Effector CD8-positive, alpha-beta T cell (primary cell): ENCODE results near the gene DCP1B.
"Not testable (repeated sequence)": the region's sequence is repeated elsewhere in the genome, so short reads cannot be mapped to it uniquely, and the experiment has no call there.

ENCODE experiments used
- DNase-seq: peaks from one replicate; lab custom pipeline; 2025; lab: John Stamatoyannopoulos, UW

The DCP1B gene

DNA sequence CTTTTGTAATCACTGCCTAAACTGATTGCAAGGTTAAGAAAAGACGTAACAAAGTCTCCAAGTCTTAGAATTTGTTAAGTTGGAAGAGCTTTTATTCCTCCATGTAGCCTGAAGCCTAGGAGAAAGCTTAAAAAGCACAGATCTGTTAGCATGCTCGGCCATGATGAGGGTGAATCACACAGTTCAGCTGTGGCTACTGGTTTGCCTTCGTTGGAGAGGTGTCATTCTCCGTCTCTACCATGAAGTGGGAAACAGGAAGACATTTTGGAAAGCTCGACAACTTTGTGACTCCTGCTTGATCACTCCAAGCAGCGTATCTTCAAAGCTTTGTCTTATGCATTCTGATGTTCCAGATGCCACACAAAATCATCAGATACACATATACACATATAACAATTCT lies 27.1 kb downstream of the DCP1B start:
- no peak for DNase-seq

DNA sequence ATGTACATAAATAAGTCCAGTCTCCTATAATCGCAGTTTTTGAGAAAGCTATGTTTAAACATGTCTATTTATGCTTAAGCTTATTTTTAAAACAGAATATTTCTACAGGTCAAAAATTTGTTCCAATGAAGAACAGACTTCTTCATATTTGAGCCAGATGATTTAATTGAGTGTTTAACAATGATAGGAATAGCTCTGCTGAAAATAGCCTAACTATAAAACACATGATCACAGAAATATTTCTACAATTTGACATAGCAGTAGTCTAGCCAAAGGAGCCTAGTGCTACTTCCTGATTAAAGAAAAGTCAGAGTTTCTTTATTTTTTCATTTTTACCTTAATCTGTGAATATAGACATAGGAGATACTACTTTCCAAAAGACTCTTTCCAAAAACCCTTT lies 29.4 kb downstream of the DCP1B start:
- DNase-seq, result no peak

GRCh38 chr12:1972856-1973317 lies 31.4 kb downstream of the DCP1B start:
- DNase-seq, result no peak

DNA sequence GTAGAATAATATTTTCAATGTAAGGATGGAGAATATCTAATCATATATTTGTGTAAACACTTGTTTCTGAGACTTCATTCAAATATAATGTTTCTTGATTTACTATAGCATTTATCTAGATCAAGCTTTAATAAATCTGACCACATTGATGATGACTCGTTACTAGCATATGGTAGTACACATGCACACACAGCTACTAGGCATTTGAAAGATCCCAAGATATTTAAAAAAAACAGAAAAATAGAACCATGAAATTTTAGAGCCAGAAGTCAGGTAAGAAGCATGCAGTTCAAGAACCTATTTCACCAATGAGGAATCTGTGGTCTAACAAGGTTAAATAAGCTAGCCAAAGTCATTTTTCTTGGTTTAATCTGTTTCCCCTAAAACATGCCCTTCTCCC lies 32.0 kb downstream of the DCP1B start:
- DNase-seq, result no peak

DNA sequence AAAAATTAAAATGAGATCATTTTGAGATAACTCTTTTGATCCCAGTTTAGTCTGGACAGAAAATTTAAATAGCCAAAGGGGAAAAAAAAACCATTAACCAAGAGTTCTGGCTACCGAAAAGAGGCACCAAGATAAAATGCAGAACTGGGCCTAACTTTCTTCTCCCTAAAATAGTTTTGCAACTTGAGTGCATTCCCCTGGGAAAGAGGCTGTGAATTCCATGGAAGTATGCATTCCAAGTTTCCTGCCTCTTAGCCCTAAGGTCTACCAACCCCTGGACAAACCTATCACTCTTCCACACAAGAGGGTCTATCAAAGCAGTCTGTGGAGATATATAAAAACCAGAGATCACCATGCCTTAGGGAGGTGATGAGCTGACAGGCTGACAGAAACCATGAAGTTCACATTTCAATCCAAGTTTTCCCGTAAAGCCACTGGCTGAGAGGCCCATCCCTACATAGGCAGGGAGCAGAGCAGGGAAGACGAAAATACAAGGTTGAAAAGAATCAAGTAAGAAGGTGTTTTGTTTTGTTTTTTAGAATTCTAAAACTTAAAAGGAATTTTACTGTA lies 33.8 kb downstream of the DCP1B start:
- DNase-seq, result no peak

DNA sequence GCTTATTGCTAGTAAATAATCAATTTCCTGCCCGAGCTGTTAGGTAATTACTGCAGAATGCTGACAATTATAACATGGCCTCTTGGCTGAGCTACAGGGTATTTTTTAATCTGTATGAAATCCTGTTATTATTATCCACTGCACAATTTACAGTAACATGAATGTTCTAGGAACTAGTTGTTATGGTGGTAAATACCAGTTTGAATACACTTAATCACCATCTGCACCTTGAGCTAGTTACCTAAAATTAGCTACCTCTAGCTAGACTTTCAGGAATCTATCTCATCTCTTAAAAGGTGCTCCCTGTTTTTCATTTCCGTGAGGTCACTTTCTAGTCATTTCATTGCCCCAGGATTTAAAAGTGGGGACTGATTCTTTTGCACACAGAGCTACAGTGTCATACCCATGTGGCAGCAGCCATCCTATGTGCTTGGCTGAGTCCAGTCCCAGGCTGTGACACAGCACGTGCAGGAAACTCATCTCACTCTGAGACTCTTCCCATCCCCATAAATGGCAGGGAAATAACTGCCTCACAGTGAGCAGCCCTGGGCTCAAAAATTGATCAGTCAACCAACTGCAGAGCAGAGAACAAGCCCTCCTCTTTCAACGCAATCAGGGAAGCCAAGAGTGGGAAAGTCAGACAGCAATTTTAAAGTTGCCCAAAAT lies 37.6 kb downstream of the DCP1B start:
- DNase-seq, result no peak

GRCh38 chr12:1965916-1966315 lies 38.3 kb downstream of the DCP1B start:
- no peak for DNase-seq

DNA sequence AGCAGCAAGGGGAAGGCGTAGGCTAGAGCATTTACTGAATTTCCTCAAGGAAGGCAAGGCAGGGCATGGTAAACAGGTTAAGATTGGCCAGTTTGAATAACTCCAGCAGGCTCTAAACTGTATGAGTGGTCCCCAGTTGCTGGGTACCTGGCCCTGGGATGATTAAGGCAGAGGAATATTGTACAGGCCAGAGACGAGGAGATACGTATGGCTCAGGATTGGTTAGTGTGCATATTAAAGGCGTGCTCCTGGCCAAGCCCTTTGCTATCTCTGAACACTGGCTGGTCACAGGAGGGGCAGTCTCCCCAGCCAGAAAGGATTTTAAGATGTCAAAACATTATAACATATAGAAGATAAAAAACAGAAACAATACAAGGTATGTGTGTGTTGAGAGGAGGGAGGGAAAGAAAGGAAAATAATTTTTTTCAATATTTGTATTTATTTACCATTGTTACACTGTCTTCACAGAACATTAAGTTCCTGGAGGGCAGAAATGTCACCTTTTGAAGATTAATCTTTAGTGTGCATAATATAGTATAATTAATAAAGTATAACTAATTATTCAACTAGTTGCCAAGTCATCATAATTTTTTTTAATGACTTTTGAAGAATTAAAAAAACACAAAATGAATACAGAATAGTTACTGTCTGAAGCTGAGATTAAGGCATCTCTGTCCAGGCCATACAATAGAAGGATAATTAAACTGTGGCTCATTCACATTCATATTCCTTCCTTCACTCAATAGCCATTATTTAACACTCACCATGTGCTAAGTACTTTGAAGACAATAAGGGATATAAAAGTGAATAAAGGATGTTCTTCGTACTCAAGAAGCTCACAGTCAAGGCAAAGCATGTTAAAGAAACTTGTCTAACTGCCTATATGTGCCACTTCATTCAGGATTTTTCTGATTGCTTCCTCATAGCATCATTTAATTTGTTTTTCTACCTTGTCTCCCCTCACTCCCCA lies 41.9 kb downstream of the DCP1B start:
- no peak for DNase-seq

DNA sequence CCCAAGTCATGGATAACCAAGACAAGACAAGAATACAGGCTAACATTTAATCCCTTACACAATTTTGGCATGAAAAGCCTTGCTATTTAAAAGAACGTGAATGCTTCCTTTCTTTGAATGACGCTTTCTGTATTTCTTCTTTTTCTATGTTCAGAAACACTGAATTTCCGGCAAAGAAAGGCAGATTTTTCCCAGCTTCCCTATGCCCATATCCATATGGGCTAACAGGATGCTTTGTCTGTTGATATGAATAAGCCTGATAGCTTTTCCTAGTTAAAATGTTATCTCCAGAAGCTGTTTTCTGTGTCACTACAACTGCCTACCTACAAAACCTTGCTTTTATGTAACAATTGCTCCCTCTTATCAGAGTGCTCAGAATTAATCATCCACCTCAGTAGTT lies 47.5 kb downstream of the DCP1B start:
- DNase-seq, result no peak

DNA sequence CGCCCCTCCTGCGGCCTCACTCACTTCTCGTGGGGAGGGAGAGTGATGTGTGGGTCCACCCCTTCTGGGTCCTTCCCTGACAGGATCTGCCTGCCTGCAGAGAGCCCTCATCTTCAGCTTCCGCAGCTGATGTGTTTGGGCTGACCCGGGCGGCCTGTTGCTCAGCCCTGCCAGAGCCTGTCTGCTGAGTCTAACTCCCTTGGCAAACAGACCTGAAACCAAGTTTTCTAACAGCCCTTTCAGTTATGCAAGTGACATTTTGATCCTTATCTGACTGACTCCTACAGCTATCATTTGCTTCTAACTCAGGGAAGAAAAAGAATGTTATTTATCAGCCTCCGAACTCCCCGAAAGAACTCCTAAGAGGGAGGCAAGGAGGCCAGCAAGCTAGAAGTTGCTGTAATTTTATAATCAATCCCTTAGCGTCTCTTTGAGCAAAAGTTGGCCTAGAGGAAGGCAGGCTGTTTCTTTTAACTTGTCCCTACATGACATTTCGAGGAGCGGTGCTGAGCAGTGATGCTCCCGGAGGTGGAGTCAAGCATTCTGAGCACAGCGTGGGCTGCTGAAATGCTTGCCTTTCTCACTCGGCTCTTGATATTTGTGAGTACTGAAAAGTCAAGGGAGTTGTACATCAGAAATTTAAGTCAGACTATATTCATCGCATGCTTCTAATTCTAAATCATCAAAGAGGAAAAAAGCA lies 54.3 kb downstream of the DCP1B start:
- no peak for DNase-seq

GRCh38 chr12:1948883-1949282 lies 55.4 kb downstream of the DCP1B start:
- no peak for DNase-seq

DNA sequence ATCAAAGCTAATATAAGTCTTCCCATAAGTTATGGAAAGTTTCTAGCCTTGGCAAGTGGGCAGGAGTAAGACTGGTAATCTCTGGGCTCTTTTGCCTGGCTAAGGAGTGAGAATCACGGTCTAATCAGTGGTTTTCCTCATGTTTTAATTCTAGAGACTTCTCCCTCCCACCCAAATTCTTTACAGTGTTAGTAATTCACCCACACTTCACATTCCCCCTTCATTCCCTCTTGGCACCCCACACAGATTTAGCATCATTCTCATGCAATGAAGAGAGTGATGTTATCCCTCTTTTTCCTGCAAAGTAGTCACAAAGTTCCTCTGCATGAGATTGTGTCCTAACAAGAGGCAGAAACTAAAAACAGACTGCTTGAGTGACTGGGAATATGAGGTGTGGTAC lies 57.2 kb downstream of the DCP1B start:
- DNase-seq, result no peak

GRCh38 chr12:1946296-1946695 lies 58.0 kb downstream of the DCP1B start:
- DNase-seq, result no peak

GRCh38 chr12:1945502-1945901 lies 58.8 kb downstream of the DCP1B start:
- DNase-seq, result not testable (repeated sequence)

- peak; percentile 88 for DNase-seq
Observed at GRCh38 chr12:1939801-1940607, 64.3 kb downstream of the DCP1B start.

DNA sequence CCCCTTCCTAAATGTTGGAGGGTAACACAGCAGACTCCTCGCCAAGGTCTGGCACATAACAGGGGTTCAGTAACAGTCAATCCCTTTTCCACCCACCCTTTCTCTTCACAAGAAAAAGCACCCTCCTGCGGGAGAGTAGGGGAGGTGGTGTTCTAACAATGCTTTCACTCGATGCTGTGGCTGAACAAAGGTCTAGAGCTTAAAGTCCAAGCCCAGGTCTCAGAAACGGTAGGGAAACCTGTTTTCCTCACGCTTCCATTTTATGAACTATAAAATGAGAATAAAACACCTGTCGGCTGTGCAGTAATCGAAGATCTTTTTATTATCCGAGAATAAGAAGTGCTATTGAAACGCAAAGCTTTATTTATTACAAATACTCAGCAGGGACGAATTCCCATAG lies 64.9 kb downstream of the DCP1B start:
- no peak for DNase-seq

DNA sequence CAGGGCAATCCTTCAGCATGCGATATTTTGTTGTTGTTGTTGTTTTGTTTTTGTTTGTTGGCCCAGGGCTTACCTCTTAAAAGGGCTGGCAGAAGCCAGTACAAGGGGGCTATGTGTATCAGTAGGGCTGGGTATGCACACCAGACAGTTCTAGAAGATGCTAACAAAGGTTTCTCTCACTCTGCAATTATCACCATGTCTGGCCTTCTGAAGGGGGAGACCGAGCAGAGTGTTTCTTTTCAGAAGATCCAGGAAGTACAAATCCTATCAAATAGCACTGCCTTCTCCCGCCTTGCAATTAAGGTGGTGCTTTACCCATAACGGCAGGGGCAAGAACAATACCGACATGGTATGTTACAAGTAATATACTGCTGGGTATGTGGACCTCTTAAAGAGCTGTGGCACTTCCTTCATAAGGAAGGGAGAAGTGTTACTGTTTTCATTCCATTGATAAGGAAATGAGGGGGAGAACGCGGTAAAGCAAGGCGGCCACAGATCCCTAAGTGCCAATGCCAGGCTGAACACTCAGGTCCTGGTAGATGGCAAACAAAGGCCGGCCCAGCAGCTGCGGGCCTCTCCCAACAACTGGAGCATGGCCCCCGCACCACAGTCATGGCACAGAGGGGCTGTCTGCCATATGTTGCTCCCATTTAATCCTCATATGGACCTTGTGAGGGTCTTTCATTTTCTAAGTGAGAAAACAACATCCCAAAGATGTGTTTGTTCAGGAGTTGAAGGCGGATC lies 66.6 kb downstream of the DCP1B start:
- DNase-seq, result no peak

DNA sequence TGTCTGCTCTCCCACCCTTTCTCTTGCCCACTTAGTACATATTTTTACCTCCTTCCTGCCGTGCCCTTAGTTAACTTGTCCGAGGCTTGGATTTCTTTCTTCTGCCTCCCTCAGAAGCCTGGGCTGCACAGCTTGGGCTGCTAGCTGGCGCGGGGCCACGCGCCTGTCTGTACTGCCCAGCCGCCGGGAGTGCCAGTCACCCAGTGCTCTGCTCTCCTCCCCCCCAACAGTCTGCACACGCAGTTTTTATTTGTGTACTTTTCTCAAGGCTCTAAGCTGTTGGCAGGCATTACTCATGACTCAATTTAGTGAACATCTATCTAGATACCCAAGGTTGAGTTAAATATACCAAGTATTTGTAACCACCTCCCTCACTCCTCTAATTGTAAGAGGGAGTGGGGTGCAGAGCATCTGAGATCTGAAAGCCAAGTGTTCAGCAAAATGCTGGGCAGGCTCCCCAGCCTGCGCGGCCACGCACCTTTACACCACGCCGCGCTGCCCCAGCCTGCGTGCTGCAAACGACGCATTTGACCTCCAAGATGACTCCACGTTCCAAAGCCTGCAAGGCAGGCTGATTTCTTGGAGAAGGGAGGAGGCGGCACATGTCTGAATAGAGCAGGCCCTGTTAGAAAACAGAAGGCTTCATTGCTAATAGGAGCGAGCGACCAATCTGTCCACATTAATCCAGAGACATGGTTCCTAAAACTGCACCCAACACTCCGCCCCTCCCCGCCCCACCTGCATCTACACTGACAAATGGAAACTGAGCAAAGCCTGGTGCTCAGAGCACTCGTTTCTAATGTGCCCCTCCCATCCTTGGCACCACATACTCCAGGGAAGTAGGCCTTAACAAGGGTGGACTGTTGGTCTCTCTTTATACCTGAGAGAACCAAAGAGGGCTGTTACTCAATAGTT lies 67.6 kb downstream of the DCP1B start:
- no peak for DNase-seq

DNA sequence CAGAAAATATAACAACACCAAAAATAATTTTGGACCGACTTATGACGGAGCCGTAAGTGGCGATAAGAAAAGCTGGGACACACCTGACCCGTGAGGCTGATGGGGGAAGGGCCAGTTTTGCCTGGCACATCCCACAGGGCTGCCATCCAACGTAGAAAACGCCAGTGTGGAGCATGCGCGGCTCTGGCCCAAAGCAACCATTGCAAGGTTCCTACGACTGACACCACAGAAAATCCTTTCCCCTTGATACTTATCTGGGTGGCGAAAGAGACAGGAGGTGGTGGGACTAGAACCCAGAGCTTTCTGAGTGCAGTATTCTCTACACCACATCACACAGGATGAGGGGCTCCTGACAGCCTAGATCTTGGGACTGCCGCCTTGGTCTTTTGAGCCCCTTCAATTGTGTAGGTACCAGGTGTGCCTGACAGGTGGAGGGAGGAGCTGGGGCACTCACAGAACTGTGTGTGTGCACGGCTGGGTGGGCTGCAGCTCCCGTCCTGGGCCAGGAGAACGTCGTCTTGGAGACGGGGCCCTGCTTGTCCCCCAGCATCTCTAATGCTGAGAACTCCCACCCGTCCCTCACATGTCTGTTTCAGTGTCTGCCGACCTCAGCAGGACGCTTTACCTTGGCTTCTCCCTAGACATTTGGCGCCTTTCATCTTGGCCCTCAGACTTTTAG lies 68.4 kb downstream of the DCP1B start:
- no peak for DNase-seq
